ENCODE measurements around the gene PLEKHA8.

GRCh38 chr7:30066687-30067086 is 38.5 kb downstream of the PLEKHA8 start:
- no peak for TF ChIP-seq POLR2AphosphoS5 (IDR thresholded peaks at IDR 0.05)
- no peak for TF ChIP-seq POLR2A (IDR thresholded peaks at IDR 0.05)
